Measurements from ENCODE around the gene RACGAP1.

Gene RACGAP1

GRCh38 chr12:49941556-49942511 is 83.5 kb downstream of the RACGAP1 start:
- no peak for DNase-seq (ENCODE audit: low spot score)

DNA sequence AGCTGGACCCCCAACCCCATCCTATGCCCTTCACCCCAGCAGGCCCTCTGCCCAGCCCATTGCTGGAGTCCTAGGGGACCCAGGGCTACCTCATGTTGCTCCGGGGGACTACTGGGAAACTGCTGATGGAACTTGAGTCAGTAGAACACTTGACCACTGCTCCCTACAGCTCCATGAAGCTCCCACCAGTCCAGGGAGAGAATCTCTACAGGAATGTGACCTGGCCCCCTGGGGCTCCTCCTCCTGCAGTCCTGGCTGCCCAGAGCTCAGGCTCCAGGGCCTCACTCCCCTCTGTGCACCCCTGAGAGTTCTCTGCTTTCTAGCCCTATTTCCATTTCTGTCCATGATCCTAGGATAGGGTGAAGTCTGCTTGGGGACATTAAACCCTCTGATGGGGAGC is 85.6 kb downstream of the RACGAP1 start:
- DNase-seq (ENCODE audit: low spot score): no peak

GRCh38 chr12:49939307-49939706 is 86.0 kb downstream of the RACGAP1 start:
- no peak for DNase-seq (ENCODE audit: low spot score)
